GM21717 (cell line): ENCODE results near the gene CCR3.
"Not testable (repeated sequence)": the region's sequence is repeated elsewhere in the genome, so short reads cannot be mapped to it uniquely, and the experiment has no call there.

ENCODE experiments used
- ATAC-seq: cut with Tn5 transposase; IDR thresholded peaks from one replicate; pipeline ENCODE4 v1.9.1; 2021; ENCODE audit warnings: mild to moderate bottlenecking, moderate library complexity; ENCODE audit not compliant: unreplicated experiment

The CCR3 gene

GRCh38 chr3:46242120-46242519, at the start of gene CCR3:
TSS of gene CCR3 (plus strand) at chr3:46242460. CDS start at chr3:46265159, 22,699 bp downstream.
- ATAC-seq: no peak

- no peak for ATAC-seq
Measured at GRCh38 chr3:46192939-46193338, 49.3 kb upstream of the CCR3 start.

DNA sequence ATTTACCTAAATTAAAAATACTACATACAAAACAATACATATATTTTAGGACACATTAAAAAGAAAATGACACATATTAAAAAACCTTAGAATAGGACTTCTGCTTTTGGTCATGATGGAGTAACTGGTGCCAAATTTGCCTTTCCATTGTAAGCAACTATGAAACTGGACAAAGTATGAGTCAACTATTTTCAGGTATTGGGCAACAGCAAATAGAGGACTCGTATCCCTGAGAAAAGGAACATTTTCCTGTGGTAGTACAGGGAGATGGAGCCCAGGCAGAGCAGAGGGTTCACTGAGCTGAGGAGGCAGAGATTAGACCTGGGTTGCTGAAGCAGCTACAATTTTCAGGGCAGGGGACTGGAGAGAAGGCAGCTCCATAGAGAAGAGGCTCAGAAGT, 48.8 kb upstream of the CCR3 start:
- no peak for ATAC-seq

DNA sequence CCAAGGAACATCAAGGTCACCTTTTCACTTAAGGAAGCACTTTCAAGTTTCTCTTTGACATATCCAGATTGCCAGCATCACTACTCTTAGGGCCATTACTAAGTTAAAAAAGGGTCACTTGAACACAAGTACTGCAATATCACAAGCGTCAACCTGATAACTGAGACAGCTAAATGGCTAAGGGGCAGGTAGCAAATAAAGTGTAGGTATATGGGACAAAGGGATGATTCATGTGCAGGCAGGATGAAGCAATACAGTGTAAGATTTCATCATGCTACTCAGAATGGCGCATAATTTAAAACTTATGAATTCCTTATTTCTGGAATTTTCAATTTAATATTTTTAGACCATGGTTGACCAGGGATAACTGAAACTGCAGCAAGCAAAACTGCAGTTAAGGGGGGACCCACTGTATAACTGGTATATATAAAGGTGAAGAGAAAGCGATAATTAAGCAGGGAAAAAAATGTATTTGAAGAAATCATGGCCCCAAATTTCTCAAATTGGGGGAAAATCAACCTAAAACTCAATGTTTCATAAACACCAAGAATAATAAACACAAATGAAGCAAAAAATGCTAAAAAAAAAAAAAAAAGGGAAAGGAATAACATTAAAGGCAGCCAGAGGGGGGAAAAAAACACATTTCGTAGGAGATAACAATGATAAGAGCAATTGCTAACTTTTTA, 47.2 kb upstream of the CCR3 start:
- no peak for ATAC-seq

DNA sequence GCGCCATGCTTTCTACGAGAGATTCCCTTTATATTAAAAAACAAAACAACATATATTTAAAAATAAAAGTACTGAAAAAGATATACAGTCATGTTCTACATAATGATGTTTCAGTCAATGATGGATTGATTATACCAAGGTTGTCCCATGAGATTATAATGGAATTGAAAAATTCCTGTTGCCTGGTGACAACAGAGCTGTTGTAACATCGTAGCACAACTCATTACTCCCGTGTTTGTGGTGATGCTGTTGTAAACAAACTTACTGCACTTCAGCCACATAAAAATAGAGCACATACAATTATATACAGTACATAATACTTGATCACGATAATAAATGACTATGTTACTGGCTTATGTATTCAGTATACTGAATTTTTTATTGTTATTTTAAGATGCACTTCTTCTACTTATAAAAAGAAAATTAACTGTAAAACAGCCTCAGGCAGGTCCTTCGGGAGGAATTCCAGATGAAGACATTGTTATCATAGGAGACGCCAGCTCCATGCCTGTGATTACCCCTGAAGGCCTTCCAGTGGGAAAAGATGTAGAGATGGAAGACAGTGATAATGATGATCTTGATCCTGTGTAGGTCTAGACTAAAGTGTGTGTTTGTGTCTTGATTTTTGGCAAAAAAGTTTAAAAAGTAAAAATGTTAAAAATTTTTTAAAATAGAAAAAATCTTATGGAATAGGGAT, 45.9 kb upstream of the CCR3 start:
- ATAC-seq: no peak

DNA sequence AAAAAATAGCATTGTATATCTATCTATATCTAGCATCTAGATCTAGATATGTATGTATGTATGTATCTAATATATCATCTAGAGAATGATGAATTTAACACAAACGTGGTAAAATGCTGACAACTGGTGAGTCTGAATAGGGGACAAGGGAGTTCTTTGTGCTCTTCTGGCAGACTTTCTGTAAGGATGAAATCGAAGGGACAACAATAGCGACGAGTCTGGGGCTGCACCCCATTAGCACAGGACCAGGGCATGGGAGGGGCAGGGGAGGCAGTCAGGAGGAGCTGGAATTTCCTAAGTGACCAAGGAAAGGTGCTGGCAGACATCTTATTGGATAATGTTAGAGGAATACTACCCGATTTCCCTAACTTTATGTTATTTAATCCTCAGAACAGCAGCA, 42.0 kb upstream of the CCR3 start:
- no peak for ATAC-seq

DNA sequence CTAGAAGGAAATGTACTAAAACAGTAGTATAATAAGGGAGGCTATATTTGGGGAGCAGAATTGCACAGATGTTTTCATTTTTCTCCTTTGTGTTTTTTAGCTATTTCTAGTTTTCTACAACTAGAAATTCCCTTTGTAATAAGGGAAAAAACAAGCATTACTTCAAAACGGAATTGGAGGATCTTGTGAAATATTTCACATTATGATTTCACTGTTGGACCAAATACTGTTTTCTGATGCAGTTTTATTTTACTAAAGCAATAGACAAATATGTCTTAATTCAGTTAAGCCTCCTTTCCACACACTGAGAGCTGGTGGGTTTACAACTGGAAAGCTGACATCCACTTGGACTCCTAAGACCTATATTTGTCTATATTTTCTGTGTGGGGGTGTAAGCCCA, 41.5 kb upstream of the CCR3 start:
- no peak for ATAC-seq

GRCh38 chr3:46202535-46202934, 39.7 kb upstream of the CCR3 start:
- no peak for ATAC-seq

GRCh38 chr3:46203681-46204080, 38.6 kb upstream of the CCR3 start:
- ATAC-seq: no peak

DNA sequence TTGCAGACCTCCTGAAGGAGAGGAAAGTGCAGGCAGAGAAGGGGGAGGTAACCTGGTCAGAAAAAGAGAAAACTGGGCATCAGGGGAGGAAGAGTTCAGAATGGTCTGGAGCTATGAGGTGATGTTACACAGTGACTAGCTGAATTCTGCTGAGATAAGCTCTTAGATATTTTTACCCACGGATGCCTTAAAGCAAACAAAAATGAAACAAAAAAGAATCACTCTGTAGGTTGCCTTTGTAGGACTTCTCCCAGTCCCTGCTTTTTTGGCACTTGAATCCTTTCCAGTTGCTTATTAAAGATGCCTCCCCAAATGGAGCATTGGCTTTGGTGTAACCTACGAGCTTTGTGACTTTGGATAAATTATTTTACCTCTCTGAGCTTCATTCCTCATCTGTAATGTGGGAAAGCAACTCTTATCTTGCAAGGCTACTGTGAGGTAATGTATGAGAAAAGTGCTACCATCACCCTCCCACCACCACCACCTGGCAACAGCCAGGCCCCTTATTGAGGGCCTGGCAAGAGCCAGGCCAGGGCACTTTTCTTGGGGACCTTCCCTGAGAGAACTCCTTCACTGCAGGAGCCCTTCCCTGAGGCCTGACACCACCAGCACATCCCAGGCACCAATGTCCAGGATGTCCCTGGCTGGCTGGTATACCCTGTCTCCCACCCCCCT, 36.8 kb upstream of the CCR3 start:
- ATAC-seq: no peak

GRCh38 chr3:46206282-46207015, 35.8 kb upstream of the CCR3 start:
- ATAC-seq: no peak

- not testable (repeated sequence) for ATAC-seq
Measured at GRCh38 chr3:46207514-46207913, 34.7 kb upstream of the CCR3 start.

- ATAC-seq: no peak
Measured at GRCh38 chr3:46208167-46208704, 34.0 kb upstream of the CCR3 start, which contains the start of gene CCR1. TSS of gene CCR1 (minus strand) at chr3:46208313. CDS start at chr3:46204313, 4,000 bp downstream.

- no peak for ATAC-seq
Measured at GRCh38 chr3:46209053-46209452, 33.2 kb upstream of the CCR3 start.

- ATAC-seq: no peak
Measured at GRCh38 chr3:46209746-46210470, 32.4 kb upstream of the CCR3 start.

- no peak for ATAC-seq
Measured at GRCh38 chr3:46212101-46212500, 30.2 kb upstream of the CCR3 start.

GRCh38 chr3:46213201-46213600, 29.1 kb upstream of the CCR3 start:
- no peak for ATAC-seq

DNA sequence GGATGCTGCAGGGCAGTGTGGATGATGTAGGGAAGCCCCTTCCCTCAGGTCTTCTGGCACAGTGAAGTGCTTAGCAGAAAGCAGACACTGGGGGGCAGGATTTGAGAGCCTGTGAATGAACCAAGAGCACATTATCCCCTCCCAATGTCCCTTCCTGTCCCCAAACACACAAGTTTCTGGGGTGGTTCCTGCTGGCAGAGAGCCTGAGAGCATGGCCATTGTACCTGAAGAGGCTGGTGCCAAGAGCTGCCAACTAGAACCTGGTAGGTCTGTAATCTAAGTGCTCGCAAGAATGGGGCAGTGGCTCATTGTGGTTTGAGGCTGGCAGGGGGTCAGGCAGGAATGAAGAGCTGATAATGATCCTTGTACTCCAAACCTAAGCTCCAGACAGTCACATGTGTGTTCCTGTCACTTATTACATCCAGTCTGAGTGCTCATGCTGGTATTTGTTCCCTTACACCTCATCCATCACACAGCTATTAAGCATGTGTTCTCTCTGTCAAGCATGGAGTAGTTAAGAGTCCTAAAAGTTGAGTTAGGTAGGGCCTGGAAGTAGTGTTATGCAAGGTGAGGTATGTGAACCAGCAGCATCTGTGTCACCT, 27.4 kb upstream of the CCR3 start:
- no peak for ATAC-seq

DNA sequence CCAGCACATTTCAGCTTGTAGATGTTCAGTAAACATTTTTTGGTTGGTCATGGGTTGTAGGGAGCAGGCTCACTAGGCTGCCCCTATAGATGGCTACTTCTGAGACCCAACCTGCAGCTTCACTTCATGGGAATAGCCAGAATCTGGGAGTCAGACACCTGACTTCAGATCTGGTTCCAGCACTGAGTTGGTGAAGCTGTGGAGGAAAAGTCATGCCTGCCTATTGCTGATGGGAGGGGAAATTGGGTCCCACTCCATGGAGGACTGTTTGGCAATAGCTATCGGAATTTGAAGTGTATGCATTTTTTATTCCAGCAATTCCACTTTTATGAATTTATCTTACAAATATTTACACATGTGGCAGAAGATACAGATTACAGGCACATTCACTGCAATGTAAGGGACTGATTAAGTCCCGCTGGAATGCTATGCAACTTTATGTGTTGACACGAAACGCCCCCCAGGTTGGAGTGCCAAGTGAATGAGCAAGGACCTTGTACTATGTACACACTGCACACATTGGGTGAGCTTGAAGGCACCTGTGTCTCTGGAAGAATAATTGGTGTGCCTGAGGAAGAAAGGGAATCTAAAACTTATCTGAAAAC, 26.3 kb upstream of the CCR3 start:
- no peak for ATAC-seq
